Neural cell (in vitro differentiated cells): ENCODE data around the gene MYCT1.

Source experiments
- CTCF ChIP-seq: fragments of 450-650 bp; IDR thresholded peaks from 2 replicates; pipeline ENCODE4 v1.5.1; 2014; ENCODE audit warnings: antibody characterized with exemption, mild to moderate bottlenecking, moderate library complexity; ENCODE audit not compliant: poor library complexity, severe bottlenecking
- EP300 ChIP-seq: fragments of 450-650 bp; conservative IDR thresholded peaks from 2 replicates; pipeline ENCODE4 v1.6.1; 2014; ENCODE audit warnings: antibody characterized with exemption, mild to moderate bottlenecking, moderate library complexity; ENCODE audit not compliant: poor library complexity, severe bottlenecking
- EZH2 ChIP-seq: fragments of 200-600, 300-800 bp; shearing (Covaris generic), sonication (generic); IDR thresholded peaks from 2 replicates; pipeline ENCODE4 v1.6.1; 2014; ENCODE audit warnings: antibody characterized with exemption, low read length, borderline replicate concordance, mild to moderate bottlenecking; ENCODE audit not compliant: insufficient read depth, poor library complexity, severe bottlenecking
- MXI1 ChIP-seq: fragments of 450-650 bp; conservative IDR thresholded peaks from 2 replicates; pipeline ENCODE4 v1.6.1; 2014; ENCODE audit warnings: antibody characterized with exemption, mild to moderate bottlenecking; ENCODE audit not compliant: poor library complexity, severe bottlenecking
- POLR2AphosphoS5 ChIP-seq: IDR thresholded peaks from 2 replicates; pipeline ENCODE4 v1.6.1; 2012
- RAD21 ChIP-seq: fragments of 450-650 bp; conservative IDR thresholded peaks from 2 replicates; pipeline ENCODE4 v1.6.1; 2014; ENCODE audit warnings: antibody characterized with exemption, mild to moderate bottlenecking, moderate library complexity
- REST ChIP-seq: IDR thresholded peaks from 2 replicates; pipeline ENCODE4 v1.6.1; 2012; ENCODE audit warnings: borderline replicate concordance
- SMC3 ChIP-seq: fragments of 450-650 bp; conservative IDR thresholded peaks from 2 replicates; pipeline ENCODE4 v1.6.1; 2014; ENCODE audit warnings: antibody characterized with exemption, mild to moderate bottlenecking, moderate library complexity; ENCODE audit not compliant: poor library complexity
- TAF1 ChIP-seq: IDR thresholded peaks from 2 replicates; pipeline ENCODE4 v1.6.1; 2012; ENCODE audit warnings: low read depth

GRCh38 chr6:152745509-152746171 lies 47.9 kb downstream of the MYCT1 start:
- TF ChIP-seq CTCF (no peak), TAF1 (no peak), RAD21 (no peak), EZH2 (no peak), POLR2AphosphoS5 (no peak), SMC3 (no peak), MXI1 (no peak), REST (no peak), EP300 (no peak)
